ENCODE data around the gene CHAT. TPM values are rescaled to one million over a fixed set of nuclear protein-coding genes. Genes with fewer than 3 reads are reported as not detected.

CHAT gene
- total RNA-seq, 4 donors from 2014 or later = not detected

- no peaks in the 10 kb centered on the region for H3K27me3 ChIP-seq
- intact Hi-C loops (cut with DNase I) = no loop called here
- TF ChIP-seq CTCF (IDR thresholded peaks at IDR 0.05) = no peak
- TF ChIP-seq POLR2A (IDR thresholded peaks at IDR 0.05) = no peak
- no peak for DNase-seq
- no peaks in the 10 kb centered on the region for H3K4me1 ChIP-seq
- H3K27ac ChIP-seq = no peak overlapping the region
- H3K4me3 ChIP-seq (replicated peaks in 1 of 3) = no peak overlapping the region
- WGBS, 2 donors = 25 to 30% methylated on average over 2 of the region's 2 CpGs
- H3K36me3 ChIP-seq = no peaks in the 10 kb centered on the region
- H3K9me3 ChIP-seq = no peaks in the 10 kb centered on the region
Measured at GRCh38 chr10:49666054-49666615, 52.3 kb downstream of the CHAT start.

- TF ChIP-seq CTCF (IDR thresholded peaks at IDR 0.05) = no peak
- TF ChIP-seq POLR2A (IDR thresholded peaks at IDR 0.05) = no peak
Measured at GRCh38 chr10:49666685-49667084, 52.8 kb downstream of the CHAT start.

GRCh38 chr10:49667991-49668390 lies 54.2 kb downstream of the CHAT start:
- intact Hi-C loops (cut with DNase I) = no loop called here
- no peak overlapping the region for H3K27ac ChIP-seq
- WGBS, 2 donors = 69 to 78% methylated on average over 2 of the region's 2 CpGs
- DNase-seq = no peak
- TF ChIP-seq POLR2A (IDR thresholded peaks at IDR 0.05) (no peak), CTCF (IDR thresholded peaks at IDR 0.05) (no peak)
- no peaks in the 10 kb centered on the region for H3K4me1 ChIP-seq
- H3K9me3 ChIP-seq = no peaks in the 10 kb centered on the region
- no peaks in the 10 kb centered on the region for H3K36me3 ChIP-seq
- no peak overlapping the region for H3K4me3 ChIP-seq (replicated peaks in 1 of 3)
- H3K27me3 ChIP-seq = no peaks in the 10 kb centered on the region

More at GRCh38 chr10:49666685-49667084, 52.8 kb downstream of the CHAT start:
- Histone ChIP-seq H3K9me3 (no peaks in the 10 kb centered on the region), H3K4me3 (replicated peaks in 1 of 3) (no peak overlapping the region), H3K36me3 (no peaks in the 10 kb centered on the region), H3K4me1 (no peaks in the 10 kb centered on the region), H3K27ac (no peak overlapping the region), H3K27me3 (no peaks in the 10 kb centered on the region)
- intact Hi-C loops (cut with DNase I) = no loop called here
- no peak for DNase-seq
- 60 to 72% methylated on average over 5 of the region's 5 CpGs for WGBS, 2 donors

- Histone ChIP-seq H3K36me3 (no peaks in the 10 kb centered on the region), H3K9me3 (no peaks in the 10 kb centered on the region), H3K4me3 (replicated peaks in 1 of 3) (no peak overlapping the region), H3K27ac (no peak overlapping the region), H3K4me1 (no peaks in the 10 kb centered on the region), H3K27me3 (no peaks in the 10 kb centered on the region)
- TF ChIP-seq POLR2A (IDR thresholded peaks at IDR 0.05) (no peak), CTCF (IDR thresholded peaks at IDR 0.05) (no peak)
- intact Hi-C loops (cut with DNase I) = no loop called here
- WGBS, 2 donors = 66 to 77% methylated on average over 6 of the region's 6 CpGs
- no peak for DNase-seq
Measured at GRCh38 chr10:49668684-49669083, 54.8 kb downstream of the CHAT start.

GRCh38 chr10:49678827-49679479 lies 65.1 kb downstream of the CHAT start:
- Histone ChIP-seq H3K9me3 (no peaks in the 10 kb centered on the region), H3K27ac (no peak overlapping the region), H3K27me3 (no peaks in the 10 kb centered on the region), H3K4me1 (no peaks in the 10 kb centered on the region), H3K36me3 (no peaks in the 10 kb centered on the region), H3K4me3 (replicated peaks in 1 of 3) (no peak overlapping the region)
- WGBS, 2 donors = 13 to 22% methylated on average over 19 of the region's 19 CpGs
- intact Hi-C loops (cut with DNase I) = no loop called here
- no peak for DNase-seq
- no peak for TF ChIP-seq CTCF (IDR thresholded peaks at IDR 0.05)
- no peak for TF ChIP-seq POLR2A (IDR thresholded peaks at IDR 0.05)
